ENCODE data around the gene SORCS2.

- TF ChIP-seq TCF7L2 (IDR thresholded peaks at IDR 0.05; ENCODE audit: low read depth, low read length), result no peak
- no peak for TF ChIP-seq POLR2AphosphoS5 (IDR thresholded peaks at IDR 0.05; ENCODE audit: low read depth, low read length)
- TF ChIP-seq SIN3A (IDR thresholded peaks at IDR 0.05; ENCODE audit: borderline replicate concordance, insufficient read depth, low read depth, low read length), result no peak
- TF ChIP-seq CTCF (IDR thresholded peaks at IDR 0.05), result no peak
- TF ChIP-seq REST (IDR thresholded peaks at IDR 0.05; ENCODE audit: insufficient read depth in 1 of 2, low read depth in 2 of 2, low read length in 1 of 2), result no peak
Measured at GRCh38 chr4:7190278-7190594, 2.1 kb upstream of the SORCS2 start.

All from Panc1 (cell line).